GM18858 (cell line): Measurements from ENCODE around the gene USP32.
"Not testable (repeated sequence)": the region's sequence is repeated elsewhere in the genome, so short reads cannot be mapped to it uniquely, and the experiment has no call there.

Experiments
- ATAC-seq: cut with Tn5 transposase; IDR thresholded peaks from one replicate; pipeline ENCODE4 v1.9.1; 2021; ENCODE audit not compliant: unreplicated experiment

The USP32 gene

GRCh38 chr17:60372790-60373483, 19.0 kb downstream of the USP32 start:
- ATAC-seq = no peak

DNA sequence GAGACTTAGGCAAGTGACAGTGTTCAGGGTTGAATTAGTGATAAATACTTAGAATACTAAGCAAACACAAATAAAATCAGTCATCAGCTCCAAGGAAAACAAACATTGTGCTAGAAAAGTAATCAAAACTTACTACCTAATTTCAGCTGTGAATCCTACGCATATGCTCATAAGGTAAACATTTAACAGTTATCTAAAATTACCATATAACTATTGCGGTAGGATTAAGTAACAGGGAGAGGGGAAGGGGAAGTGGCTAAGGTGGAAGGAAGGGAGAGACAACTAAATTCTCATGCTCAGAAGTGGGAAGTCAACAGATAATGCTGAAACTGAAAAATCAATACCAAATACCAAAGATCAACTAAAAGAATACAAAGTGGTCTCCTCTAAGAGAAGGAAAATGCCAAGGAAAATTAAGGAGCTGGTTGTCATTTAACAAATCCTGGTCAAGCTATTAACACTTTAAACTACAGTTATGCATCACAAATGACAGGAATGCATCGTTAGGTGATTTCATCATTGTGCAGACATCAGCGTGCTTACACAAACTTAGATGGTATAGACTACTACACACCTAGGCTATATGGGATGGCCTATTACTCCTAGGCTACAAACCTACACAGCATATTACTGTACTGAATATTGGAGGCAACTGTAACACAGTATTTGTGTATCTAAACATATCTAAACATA, 20.0 kb downstream of the USP32 start:
- no peak for ATAC-seq

DNA sequence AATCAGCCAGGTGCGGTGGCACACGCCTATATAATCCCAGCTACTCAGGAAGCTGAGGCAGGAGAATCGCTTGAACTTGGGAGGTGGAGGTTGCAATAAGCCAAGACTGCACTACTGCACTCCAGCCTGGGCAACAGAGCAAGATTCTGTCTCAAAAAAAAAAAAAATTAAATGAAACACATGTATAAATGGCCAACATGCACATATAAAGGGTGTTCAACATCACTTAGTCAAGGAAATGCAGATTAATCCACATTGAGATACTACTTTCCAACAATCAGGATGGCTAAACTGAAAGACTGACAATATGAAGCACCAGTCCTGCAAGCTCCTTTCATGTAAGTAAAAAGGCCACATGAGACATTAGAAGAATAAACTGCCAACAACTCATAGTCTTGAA, 20.5 kb downstream of the USP32 start:
- ATAC-seq = no peak

GRCh38 chr17:60369727-60370126, 22.2 kb downstream of the USP32 start:
- ATAC-seq = no peak

DNA sequence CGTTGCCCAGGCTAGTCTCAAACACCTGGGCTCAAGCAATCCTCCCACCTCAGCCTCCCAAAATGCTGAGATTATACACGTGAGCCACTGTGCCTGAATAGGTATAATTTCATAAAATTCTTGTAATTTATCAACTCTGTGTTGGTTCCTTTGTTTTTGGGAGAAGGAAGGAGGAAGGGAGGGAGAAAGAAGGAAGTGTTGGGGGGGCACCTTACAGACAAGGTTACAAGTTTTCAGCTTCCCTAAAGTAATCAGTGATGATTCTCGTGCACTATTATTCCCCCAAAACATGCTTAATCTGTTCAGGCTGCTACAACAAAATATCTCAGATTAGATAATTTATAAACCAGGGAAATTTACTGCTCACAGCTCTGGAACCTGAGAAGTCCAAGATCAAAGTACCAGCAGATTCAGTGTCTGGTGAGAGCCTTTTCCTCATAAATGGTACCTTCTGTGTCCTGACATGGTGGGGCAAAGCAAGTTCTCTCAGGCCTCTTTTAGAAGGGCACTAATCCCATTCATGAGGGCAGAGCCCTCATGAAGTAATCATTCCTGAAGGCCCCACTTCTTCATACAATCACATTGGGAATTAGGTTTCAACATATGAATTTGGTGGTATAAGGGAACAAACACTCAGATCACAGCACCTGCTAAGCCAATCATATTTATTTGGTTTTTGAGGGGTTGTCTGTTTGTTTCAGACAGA, 28.1 kb downstream of the USP32 start:
- no peak for ATAC-seq

DNA sequence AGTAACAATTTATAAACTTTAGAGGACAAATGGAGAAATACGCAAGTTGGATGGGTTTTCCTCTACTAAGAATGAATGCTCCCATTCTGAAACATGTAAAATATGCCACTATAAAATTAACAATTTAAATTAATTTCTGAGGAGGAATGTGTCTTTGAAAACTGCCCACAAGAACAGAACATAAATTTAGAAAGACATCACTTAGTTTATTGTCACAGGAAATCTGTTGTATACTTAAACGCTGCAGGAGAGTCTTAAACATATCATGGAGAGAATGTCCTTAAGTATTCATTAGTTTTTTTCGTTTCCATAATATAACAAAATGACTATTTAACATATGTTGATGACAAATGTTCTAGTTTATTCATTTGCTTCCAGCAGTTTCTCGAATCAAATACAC, 29.6 kb downstream of the USP32 start:
- ATAC-seq = no peak

DNA sequence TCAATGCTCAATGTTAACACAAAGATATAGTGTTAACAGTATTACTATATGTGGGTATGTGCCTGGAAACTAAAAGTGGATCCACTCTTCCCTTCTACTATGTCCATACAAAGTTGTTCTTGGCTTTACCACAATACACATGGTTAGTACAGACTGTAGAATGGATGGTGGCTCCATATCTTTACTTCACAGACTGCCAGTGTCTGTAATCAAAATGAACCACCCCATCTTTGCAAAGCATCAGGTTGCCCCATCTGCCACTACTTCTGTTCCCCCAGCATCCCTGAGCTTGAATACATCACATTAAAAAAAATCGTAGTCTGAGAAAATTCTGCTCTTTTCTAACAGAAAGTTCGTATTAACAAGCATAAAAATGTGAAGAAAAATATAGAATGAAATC, 30.0 kb downstream of the USP32 start:
- ATAC-seq = no peak

DNA sequence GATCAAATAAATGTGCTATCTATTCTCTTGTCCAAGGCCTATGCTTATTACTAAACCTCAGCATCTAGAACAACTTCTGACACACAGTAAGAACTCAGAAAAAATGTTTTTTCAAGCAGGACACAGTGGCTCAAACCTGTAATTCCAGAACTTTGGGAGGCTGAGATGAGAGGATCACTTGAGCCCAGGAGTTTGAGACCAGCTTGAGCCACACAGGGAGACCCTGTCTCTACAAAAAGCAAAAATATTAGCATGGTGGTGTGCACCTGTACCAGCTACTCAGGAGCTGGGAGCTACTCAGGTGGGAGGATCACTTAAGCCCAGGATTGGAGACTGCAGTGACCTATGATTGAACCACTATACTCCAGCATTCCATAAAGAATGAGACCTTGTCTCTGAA, 32.5 kb downstream of the USP32 start:
- no peak for ATAC-seq

- no peak for ATAC-seq
Observed at GRCh38 chr17:60358606-60359225, 33.2 kb downstream of the USP32 start.

- ATAC-seq = no peak
Observed at GRCh38 chr17:60356940-60357339, 35.0 kb downstream of the USP32 start.

- ATAC-seq = no peak
Observed at GRCh38 chr17:60355663-60356594, 36.0 kb downstream of the USP32 start.

DNA sequence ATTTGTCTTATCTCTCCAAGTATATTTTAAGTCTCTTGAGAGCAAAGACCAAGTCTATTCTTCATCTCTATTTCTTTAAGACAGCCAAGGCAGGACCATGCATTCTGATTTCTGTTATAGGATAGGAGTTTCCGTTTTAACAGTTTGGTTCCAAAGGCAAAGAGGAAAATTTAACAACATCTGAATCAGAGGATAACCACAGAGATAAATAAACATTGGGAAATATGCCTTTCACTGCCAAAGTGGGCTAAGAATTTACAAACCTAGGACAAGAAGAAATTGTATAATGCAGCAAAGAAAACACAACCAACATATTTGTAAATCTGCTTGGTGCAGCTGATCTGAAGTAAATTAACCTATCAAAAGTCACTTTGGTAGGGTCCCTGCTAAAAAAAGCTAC, 37.7 kb downstream of the USP32 start:
- no peak for ATAC-seq

DNA sequence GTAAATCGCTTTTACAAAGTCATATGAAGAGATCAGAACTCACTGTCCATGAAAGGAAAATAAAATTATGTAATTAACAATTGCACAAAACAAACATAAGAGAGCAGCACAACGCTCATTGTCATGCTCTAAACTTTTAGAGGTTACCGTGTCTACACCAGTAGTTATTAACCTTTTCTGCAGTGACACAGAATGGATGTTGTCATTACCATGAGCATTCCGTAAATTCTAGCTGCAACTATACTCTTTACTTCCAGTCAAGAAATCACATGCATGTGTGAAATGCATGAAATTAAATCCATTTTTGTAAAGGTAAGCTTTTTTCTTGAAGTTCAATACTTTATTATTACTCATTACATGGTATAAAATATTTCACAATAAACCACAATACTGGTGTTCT, 38.2 kb downstream of the USP32 start:
- no peak for ATAC-seq

GRCh38 chr17:60352569-60352968, 39.4 kb downstream of the USP32 start:
- no peak for ATAC-seq

DNA sequence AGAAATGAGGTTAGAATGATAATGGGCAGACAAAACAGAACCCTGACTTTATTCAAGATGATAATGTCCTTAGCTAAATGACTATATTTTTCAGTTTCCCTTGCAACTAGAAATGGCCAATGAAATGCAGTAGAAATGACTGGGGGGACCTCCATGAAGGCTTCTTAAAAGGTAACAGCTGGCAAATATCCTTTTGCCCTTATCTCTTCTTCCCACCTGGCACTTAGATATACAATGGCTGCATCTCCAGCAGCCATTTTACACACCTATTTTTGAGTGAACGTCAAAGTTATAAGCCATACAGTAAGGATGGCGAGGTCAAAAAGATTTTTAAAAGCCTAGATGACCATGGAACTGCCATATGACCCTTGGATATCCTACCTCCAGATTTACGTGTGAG, 39.9 kb downstream of the USP32 start:
- no peak for ATAC-seq

- ATAC-seq = no peak
Observed at GRCh38 chr17:60351012-60351695, 40.8 kb downstream of the USP32 start.

DNA sequence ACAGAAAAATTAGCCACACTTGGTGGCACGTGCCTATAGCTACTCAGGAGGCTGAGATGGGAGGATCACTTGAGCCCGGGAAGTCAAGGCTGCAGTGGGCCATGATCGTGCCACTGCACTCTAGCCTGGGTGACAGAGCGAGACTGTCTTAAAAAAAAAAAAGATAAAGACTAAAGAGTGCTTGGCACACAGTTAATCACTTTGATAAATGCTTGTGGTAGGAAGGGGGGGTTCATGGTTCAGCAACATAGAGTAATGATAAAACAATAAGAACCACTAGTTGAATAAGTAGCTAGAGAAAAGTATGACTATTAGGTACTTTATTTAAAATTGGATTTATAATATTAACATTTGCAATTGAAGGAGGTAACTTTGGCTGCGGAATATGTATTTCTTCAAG, 43.3 kb downstream of the USP32 start:
- no peak for ATAC-seq

- ATAC-seq = no peak
Observed at GRCh38 chr17:60345233-60345632, 46.7 kb downstream of the USP32 start.

GRCh38 chr17:60342492-60342891, 49.4 kb downstream of the USP32 start:
- ATAC-seq = not testable (repeated sequence)

- ATAC-seq = no peak
Observed at GRCh38 chr17:60335289-60335688, 56.6 kb downstream of the USP32 start.
